Measurements from ENCODE around the gene NUP50.

The NUP50 gene

DNA sequence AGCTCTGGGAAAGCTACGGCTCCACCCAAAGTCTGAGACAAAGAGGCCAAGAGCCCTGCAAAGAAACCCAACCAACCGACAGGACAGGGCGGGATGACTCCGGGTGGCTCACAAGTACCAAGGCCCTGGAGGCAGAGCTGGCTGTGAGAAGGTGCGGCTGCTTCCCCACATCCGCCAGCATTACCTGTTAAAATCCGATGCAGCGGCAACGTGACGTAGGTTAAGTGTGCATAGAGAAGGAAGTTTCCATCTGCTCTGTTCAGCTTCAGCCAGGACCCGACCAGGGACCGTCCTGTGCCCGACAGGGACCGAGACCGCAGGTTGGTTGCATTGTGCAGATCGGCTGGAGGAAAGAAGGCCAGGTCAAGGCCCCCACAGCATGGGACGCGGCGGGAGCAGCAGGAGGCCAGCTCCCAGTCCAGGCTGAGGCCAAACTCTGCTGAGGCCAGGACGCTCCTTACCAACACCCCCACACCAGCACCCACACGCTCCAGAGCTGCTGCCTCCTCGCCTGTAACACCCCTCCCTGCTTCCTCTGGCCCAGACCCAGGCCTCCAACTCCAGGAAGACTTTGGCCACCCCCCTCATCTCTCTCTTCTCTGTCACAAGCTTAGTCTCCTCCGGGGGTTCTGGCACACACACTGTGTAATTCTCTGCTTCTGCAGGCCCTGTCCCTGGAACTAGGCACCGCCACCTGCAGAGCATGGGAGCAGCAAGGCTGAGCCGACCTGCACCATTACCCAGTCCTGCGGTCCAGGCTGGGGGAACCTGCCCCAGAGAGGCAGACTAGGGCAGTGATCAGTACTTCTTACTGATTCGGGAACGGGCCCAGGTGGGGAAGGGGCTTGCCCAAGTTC, 34.1 kb downstream of the NUP50 start:
- Histone ChIP-seq H3K4me3 (replicated peaks; ENCODE audit: insufficient read depth, low read length) (no peak overlapping the region), H3K27me3 (ENCODE audit: insufficient read depth, poor library complexity, severe bottlenecking) (no peaks in the 10 kb centered on the region), H3K27ac (replicated peaks) (no peak overlapping the region)
- no peak for DNase-seq (ENCODE audit: low read depth in 1 of 2, low spot score in 1 of 2)
- TF ChIP-seq, protein P1, sequence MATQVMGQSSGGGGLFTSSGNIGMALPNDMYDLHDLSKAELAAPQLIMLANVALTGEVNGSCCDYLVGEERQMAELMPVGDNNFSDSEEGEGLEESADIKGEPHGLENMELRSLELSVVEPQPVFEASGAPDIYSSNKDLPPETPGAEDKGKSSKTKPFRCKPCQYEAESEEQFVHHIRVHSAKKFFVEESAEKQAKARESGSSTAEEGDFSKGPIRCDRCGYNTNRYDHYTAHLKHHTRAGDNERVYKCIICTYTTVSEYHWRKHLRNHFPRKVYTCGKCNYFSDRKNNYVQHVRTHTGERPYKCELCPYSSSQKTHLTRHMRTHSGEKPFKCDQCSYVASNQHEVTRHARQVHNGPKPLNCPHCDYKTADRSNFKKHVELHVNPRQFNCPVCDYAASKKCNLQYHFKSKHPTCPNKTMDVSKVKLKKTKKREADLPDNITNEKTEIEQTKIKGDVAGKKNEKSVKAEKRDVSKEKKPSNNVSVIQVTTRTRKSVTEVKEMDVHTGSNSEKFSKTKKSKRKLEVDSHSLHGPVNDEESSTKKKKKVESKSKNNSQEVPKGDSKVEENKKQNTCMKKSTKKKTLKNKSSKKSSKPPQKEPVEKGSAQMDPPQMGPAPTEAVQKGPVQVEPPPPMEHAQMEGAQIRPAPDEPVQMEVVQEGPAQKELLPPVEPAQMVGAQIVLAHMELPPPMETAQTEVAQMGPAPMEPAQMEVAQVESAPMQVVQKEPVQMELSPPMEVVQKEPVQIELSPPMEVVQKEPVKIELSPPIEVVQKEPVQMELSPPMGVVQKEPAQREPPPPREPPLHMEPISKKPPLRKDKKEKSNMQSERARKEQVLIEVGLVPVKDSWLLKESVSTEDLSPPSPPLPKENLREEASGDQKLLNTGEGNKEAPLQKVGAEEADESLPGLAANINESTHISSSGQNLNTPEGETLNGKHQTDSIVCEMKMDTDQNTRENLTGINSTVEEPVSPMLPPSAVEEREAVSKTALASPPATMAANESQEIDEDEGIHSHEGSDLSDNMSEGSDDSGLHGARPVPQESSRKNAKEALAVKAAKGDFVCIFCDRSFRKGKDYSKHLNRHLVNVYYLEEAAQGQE (IDR thresholded peaks at IDR 0.05; ENCODE audit: insufficient replicate concordance, low read depth), result no peak
- TF ChIP-seq, protein P2, sequence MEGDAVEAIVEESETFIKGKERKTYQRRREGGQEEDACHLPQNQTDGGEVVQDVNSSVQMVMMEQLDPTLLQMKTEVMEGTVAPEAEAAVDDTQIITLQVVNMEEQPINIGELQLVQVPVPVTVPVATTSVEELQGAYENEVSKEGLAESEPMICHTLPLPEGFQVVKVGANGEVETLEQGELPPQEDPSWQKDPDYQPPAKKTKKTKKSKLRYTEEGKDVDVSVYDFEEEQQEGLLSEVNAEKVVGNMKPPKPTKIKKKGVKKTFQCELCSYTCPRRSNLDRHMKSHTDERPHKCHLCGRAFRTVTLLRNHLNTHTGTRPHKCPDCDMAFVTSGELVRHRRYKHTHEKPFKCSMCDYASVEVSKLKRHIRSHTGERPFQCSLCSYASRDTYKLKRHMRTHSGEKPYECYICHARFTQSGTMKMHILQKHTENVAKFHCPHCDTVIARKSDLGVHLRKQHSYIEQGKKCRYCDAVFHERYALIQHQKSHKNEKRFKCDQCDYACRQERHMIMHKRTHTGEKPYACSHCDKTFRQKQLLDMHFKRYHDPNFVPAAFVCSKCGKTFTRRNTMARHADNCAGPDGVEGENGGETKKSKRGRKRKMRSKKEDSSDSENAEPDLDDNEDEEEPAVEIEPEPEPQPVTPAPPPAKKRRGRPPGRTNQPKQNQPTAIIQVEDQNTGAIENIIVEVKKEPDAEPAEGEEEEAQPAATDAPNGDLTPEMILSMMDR (IDR thresholded peaks at IDR 0.05; ENCODE audit: insufficient read depth, low read length), result no peak

DNA sequence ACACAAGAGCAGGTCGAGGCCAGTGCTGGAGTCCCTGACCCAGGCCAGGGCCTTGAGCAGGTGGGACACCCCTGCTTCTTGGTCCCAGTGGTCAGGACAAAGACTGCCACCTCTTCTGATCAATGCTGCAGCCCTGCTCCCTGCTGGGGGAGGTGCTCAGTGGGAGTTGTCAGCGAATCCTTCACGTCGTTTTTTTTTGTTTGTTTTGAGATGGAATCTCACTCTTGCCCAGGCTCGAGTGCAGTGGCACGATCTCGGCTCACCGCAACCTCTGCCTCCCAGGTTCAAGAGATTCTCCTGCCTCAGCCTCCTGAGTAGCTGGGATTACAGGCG, 34.7 kb downstream of the NUP50 start:
- no peak overlapping the region for H3K27ac ChIP-seq (replicated peaks)

DNA sequence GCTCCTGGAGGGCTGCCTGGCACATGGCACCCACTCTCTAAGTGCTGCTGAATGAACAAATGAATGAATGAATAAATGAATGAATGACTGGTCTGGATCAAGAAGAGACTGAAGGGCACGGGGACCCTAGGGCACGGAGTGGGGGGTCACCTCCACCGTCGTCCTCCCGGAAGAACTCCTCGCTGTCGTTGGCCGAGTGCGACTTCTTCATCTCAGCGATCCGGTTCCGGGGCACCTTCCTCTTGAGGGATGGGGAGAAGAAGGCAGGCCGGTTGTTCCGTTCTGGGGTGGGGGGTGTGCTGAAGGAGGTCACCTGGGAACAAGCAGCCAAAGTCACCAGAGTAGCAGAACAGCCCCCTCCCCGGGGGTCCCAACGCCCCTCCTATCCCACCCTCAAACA, 36.0 kb downstream of the NUP50 start:
- no peak overlapping the region for H3K4me3 ChIP-seq (replicated peaks; ENCODE audit: insufficient read depth, low read length)
- no peak for DNase-seq (ENCODE audit: low read depth in 1 of 2, low spot score in 1 of 2)
- TF ChIP-seq POLR2AphosphoS5 (IDR thresholded peaks at IDR 0.05; ENCODE audit: low read depth) (no peak), SPI1 (IDR thresholded peaks at IDR 0.05; ENCODE audit: borderline replicate concordance, low read depth) (no peak), GABPA (IDR thresholded peaks at IDR 0.05; ENCODE audit: low read depth) (no peak)
- TF ChIP-seq, protein P1 (IDR thresholded peaks at IDR 0.05; ENCODE audit: insufficient replicate concordance, low read depth), result no peak
- TF ChIP-seq, protein P2 (IDR thresholded peaks at IDR 0.05; ENCODE audit: insufficient read depth, low read length), result no peak
- H3K27me3 ChIP-seq (ENCODE audit: insufficient read depth, poor library complexity, severe bottlenecking), result no peaks in the 10 kb centered on the region
- no peak overlapping the region for H3K27ac ChIP-seq (replicated peaks)

More for the DNA sequence above, 34.7 kb downstream of the NUP50 start:
- no peaks in the 10 kb centered on the region for H3K27me3 ChIP-seq (ENCODE audit: insufficient read depth, poor library complexity, severe bottlenecking)
- no peak for DNase-seq (ENCODE audit: low read depth in 1 of 2, low spot score in 1 of 2)
- H3K4me3 ChIP-seq (replicated peaks; ENCODE audit: insufficient read depth, low read length), result no peak overlapping the region
- TF ChIP-seq SPI1 (IDR thresholded peaks at IDR 0.05; ENCODE audit: borderline replicate concordance, low read depth) (no peak), GABPA (IDR thresholded peaks at IDR 0.05; ENCODE audit: low read depth) (no peak), POLR2AphosphoS5 (IDR thresholded peaks at IDR 0.05; ENCODE audit: low read depth) (no peak)
- TF ChIP-seq, protein P2 (IDR thresholded peaks at IDR 0.05; ENCODE audit: insufficient read depth, low read length), result no peak
- TF ChIP-seq, protein P1 (IDR thresholded peaks at IDR 0.05; ENCODE audit: insufficient replicate concordance, low read depth), result no peak

Measured in HL-60 (cell line).